GM21825 (cell line): ENCODE data around the gene KLHL1.

Source experiments
- ATAC-seq: cut with Tn5 transposase; IDR thresholded peaks from one replicate; pipeline ENCODE4 v1.9.1; 2021; ENCODE audit warnings: mild to moderate bottlenecking, moderate library complexity; ENCODE audit not compliant: unreplicated experiment

KLHL1 gene

DNA sequence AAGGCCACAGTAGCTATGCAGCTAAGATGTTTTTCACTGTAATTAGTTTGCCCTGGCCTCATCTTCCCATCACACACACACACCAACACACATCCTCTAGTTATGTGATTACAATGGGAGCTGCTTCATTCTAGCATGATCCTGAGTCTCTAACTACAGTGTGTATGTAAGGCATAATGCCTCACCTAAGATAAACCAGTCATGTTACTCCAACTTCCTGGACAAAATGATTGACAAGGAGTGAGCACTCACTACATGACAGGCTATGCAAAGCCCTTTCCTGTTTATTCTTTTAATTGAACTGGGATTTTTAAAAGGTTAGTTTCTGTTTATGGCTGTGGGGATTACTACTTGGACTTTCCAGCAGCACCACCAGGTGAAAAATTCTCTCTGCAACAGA, 401.4 kb downstream of the KLHL1 start:
- no peak for ATAC-seq

DNA sequence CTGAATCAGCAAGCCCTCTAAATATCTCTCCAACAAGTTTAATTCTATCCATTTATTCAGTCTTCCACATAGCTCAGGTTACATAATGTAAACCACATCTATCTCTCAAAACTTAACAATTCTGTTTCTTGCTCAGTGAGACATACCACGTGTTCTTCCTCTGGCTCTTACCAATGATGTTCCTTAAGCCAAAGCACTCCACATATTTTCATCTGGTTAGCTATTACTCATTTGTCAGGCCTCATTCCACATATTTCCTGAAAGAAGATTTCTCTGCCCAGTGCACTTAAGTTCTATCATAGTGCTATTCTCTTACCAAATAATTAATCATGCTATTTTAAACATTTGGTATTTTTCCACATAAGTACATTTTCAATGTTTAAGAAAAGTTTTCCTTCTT, 403.9 kb downstream of the KLHL1 start:
- ATAC-seq, result no peak

DNA sequence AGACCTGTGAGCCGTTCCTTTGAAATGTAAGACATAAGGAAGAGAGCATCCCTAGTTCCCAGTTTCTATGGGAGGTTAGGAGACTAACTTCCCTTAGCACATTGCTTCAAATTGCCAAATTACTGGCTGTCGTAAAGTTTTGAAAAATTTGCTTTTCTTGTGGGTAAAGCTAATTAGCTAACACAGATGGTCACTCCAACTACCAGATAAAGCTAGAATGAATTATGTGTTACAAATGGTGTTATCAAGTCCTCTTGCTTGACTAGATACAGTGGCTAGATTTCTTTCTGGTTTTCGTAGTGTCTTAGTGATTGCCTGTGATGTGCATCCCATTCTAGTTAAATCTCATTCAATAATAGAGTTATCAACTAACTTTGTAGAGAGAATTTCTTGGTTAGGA, 417.3 kb downstream of the KLHL1 start:
- ATAC-seq, result no peak

DNA sequence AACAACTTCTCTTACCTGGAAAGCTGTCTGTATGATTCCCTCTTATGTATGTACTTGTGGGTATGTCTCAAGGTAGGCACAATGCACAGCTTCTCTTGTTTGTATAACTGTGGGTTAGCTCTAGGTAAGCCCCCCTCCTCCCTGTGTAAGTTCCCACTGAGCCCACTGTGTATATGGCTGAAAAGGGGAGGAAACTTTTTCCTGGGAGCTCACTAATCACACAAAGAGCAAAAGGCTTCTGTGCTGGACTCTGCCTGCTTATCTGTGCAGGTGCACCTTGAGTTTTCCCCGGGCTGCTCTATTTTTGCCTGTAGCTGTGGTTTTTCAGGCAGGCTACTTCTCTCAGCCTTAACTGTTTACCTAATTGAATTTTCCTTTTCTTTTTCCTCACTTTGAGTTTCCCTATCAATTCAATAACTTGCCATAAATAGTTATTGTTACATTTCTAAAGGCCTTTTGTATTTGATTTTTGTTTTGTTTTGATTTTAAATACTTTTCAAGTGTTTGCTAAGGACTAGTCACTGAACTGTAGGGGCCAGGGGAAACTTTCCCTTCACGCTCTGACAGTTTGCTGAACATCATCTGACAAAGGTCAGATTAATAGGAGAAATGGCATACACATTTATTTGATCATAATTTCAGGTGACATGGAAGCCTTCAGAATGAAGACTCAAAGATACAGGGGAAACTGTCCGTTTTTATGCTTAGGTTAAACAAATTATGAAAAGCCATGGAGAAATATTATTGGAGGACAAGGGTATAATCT, 424.1 kb downstream of the KLHL1 start:
- ATAC-seq, result no peak

DNA sequence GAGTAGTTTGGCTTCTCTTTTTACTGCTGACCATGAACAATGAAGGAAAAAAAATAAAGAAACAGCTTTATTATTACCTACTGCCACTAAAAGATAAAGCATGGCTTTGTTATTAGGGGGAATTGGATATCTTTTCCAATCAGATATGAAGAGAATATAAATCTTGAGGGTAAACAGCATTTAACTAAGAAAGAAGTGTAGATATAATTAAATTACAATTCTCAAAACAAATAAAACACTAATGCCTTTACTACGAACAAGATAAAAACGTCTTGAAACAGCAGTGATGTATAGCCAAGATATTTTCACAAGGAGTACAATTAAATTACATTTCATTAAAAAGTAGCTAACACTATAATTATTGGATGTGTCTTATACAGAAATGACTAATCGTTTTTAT, 426.5 kb downstream of the KLHL1 start:
- no peak for ATAC-seq

DNA sequence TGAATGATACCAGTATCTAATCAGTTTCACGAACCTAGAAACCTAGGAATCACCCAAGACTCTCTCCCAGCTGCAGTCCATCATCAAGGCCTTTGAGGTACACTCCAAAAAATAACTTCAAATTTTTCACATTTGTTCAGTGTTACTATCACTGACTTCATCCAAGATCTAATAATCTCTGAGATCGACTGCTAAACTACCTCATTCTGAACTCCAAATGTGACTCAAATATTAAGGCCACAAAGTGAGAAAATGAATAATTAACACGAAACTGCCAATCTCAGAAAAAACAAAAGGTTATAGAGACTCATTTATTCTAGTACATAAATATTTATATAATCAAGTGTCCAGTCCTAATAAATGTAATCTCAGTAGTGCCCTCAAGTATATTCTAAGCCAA, 430.9 kb downstream of the KLHL1 start:
- ATAC-seq, result no peak

DNA sequence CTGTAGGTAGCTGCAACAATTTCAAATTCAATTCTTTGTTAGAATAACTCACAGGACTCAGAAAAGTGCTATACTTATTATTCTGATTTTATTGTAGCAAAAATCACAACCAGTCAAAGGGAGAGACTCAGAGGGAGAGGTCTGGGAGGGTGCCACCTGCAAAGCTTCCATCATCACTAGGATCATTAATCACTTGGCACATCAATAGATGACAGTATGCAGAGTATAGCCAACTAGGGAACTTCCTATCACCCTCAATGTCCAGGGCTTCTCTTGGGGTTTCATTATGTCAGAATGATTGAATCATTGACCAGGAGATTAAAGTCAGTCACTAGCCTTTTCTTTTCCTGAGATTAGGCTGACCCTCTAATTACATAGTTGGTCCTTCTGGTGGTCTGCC, 432.0 kb downstream of the KLHL1 start:
- no peak for ATAC-seq

DNA sequence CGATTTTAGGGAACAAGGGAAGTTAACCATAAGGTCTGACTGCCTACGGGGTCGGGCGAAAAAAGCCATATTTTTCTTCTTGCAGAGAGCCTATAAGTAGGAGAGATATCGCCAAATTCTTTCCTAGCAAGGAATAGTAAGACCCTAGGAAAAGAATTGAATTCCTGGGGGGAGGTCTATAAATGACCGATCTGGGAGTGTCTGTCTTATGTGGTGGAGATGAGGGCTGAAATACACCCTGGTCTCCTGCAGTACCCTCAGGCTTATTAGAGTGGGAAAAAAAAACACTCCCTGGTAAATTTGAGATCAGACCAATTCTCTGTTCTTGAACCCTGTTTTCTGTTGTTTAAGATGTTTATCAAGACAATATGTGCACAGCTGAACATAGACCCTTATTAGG, 448.1 kb downstream of the KLHL1 start:
- ATAC-seq, result no peak

DNA sequence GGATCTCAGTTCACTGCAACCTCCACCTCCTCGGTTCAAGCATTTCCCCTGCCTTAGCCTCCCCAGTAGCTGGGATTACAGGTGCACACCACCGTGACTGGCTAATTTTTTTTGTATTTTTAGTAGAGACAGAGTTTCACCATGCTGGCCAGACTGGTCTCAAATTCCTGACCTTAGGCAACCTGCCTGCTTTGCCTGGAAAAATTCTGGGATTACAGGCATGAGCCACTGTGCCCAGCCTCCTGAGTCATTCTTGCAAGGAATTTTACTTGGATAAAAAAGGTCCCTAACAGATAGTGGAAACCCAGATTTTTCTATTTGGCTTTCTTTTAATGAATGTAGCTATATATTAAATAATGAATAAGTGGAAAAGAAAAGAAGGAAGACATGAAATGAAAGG, 450.6 kb downstream of the KLHL1 start:
- ATAC-seq, result no peak

DNA sequence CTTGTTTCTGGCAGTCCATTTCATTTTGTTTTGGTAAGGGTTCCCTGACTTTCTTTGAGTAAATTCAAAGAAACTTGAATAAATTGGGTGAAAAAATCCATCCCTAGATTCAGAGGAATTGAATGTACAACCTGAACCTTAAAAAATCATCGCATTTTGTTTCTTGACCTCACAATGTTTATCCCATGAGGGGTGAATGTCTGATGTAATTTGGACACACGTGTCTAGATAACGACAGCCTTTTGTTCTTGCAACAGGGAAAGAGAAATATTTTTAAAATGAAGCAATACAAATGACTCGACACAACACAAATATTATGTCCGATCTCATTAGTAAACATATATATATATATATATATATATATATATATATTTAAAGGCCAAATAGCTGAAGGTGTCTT, 453.9 kb downstream of the KLHL1 start:
- no peak for ATAC-seq
